ENCODE measurements around the gene NREP.

DNA sequence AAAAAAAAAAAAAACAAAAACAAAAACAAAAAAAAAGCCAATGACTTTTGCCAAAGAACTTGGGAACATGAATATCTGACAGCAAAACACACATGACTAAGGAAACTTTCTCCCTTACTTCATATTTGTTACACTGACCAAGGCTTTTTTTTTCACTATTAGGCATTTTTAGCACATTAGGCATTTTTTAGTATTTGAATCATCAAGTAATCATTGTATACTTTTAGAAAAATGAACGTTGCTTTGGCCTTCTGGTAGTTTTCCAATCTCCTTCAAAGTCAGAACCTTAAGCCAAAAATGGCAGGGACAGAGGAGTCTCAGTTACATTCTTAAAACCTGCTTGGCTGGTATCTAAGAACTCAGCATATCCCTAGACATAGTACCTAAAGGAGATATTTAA is 19.3 kb downstream of the NREP start:
- TF ChIP-seq YY1 (IDR thresholded peaks at IDR 0.05; ENCODE audit: insufficient read depth, insufficient read length) (no peak), SUZ12 (IDR thresholded peaks at IDR 0.05; ENCODE audit: extremely low read depth, insufficient read depth, insufficient read length) (no peak), ZNF274 (IDR thresholded peaks at IDR 0.05; ENCODE audit: low read depth, low read length) (no peak)
